ENCODE results near the gene DYNLRB1. TPM values are rescaled to one million over a fixed set of nuclear protein-coding genes. Genes with fewer than 3 reads are reported as not detected.
"Not testable (repeated sequence)": the region's sequence is repeated elsewhere in the genome, so short reads cannot be mapped to it uniquely, and the experiment has no call there.

DYNLRB1 gene
- total RNA-seq, 4 donors from 2014 or later, result 20.8 to 289 (median 149) TPM

GRCh38 chr20:34475979-34476736 lies 40.1 kb upstream of the DYNLRB1 start:
- no peaks in the 10 kb centered on the region for H3K36me3 ChIP-seq
- no peak overlapping the region for H3K4me3 ChIP-seq
- H3K27me3 ChIP-seq, result no peaks in the 10 kb centered on the region
- TF ChIP-seq, protein P1, sequence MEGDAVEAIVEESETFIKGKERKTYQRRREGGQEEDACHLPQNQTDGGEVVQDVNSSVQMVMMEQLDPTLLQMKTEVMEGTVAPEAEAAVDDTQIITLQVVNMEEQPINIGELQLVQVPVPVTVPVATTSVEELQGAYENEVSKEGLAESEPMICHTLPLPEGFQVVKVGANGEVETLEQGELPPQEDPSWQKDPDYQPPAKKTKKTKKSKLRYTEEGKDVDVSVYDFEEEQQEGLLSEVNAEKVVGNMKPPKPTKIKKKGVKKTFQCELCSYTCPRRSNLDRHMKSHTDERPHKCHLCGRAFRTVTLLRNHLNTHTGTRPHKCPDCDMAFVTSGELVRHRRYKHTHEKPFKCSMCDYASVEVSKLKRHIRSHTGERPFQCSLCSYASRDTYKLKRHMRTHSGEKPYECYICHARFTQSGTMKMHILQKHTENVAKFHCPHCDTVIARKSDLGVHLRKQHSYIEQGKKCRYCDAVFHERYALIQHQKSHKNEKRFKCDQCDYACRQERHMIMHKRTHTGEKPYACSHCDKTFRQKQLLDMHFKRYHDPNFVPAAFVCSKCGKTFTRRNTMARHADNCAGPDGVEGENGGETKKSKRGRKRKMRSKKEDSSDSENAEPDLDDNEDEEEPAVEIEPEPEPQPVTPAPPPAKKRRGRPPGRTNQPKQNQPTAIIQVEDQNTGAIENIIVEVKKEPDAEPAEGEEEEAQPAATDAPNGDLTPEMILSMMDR (IDR thresholded peaks at IDR 0.05), result peak; percentile 36 to 86 (median 66)
- TF ChIP-seq POLR2A (IDR thresholded peaks at IDR 0.05), result no peak
- no peak overlapping the region for H3K27ac ChIP-seq
- intact Hi-C loops (cut with DNase I; ENCODE audit: low total_unique reads), result no loop called here
- no peaks in the 10 kb centered on the region for H3K4me1 ChIP-seq
- no peaks in the 10 kb centered on the region for H3K9me3 ChIP-seq
- peak; percentile 28 to 52 for DNase-seq

GRCh38 chr20:34479627-34480026 lies 36.6 kb upstream of the DYNLRB1 start:
- no peaks in the 10 kb centered on the region for H3K4me1 ChIP-seq
- TF ChIP-seq POLR2A (IDR thresholded peaks at IDR 0.05), result no peak
- TF ChIP-seq, protein P1 (IDR thresholded peaks at IDR 0.05), result no peak
- DNase-seq, result no peak
- no peaks in the 10 kb centered on the region for H3K27me3 ChIP-seq
- no peaks in the 10 kb centered on the region for H3K36me3 ChIP-seq
- no peaks in the 10 kb centered on the region for H3K9me3 ChIP-seq
- intact Hi-C loops (cut with DNase I; ENCODE audit: low total_unique reads), result no loop called here
- no peak overlapping the region for H3K27ac ChIP-seq
- H3K4me3 ChIP-seq, result no peak overlapping the region

GRCh38 chr20:34482154-34482553 lies 34.1 kb upstream of the DYNLRB1 start:
- H3K36me3 ChIP-seq; DNase-seq; H3K27ac ChIP-seq; intact Hi-C loops (cut with DNase I; ENCODE audit: low total_unique reads); H3K9me3 ChIP-seq; H3K27me3 ChIP-seq; H3K4me1 ChIP-seq; H3K4me3 ChIP-seq: not testable (repeated sequence)

- H3K9me3 ChIP-seq; H3K36me3 ChIP-seq; H3K27me3 ChIP-seq; H3K4me1 ChIP-seq; intact Hi-C loops (cut with DNase I; ENCODE audit: low total_unique reads); H3K4me3 ChIP-seq; DNase-seq; H3K27ac ChIP-seq: not testable (repeated sequence)
Observed at GRCh38 chr20:34483585-34484220, 32.5 kb upstream of the DYNLRB1 start.

GRCh38 chr20:34485068-34485634 lies 31.1 kb upstream of the DYNLRB1 start:
- intact Hi-C loops (cut with DNase I; ENCODE audit: low total_unique reads), result no loop called here
- Histone ChIP-seq H3K27ac (no peak overlapping the region), H3K4me1 (no peaks in the 10 kb centered on the region), H3K4me3 (no peak overlapping the region), H3K36me3 (no peaks in the 10 kb centered on the region), H3K9me3 (no peaks in the 10 kb centered on the region), H3K27me3 (no peaks in the 10 kb centered on the region)
- no peak for DNase-seq
- TF ChIP-seq POLR2A (IDR thresholded peaks at IDR 0.05), result no peak
- TF ChIP-seq, protein P1 (IDR thresholded peaks at IDR 0.05), result no peak

DNA sequence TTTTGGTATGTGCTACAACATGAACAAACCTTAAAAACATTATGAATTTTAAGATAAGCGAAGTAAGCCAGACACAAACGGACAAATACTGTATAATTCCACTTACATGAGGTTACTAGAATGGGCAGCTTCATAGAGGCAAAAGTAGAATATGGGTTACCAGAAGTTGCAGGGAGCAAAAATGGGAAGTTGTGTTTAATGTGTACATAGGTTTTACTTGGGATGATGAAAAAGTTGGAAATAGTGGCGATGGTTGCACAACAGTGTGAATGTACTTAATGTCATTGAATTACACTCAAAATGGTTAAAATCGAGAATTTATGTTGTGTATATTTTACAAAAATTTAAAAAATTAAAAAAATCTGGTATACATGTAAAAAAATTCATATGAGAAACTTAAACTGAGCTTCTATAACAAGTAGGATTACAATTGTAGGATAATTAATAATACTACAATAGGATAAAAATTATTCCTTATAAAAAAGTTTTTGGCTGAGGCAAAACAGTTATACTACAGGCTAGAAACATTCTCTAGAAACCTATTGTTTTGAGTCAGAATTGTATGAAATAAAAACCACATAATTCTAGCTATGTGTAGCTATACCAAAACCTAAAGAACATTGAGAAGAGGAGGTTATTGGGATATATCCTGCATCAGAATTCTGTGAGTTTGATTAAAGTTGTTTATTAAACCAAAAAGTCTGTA lies 24.8 kb upstream of the DYNLRB1 start:
- no peaks in the 10 kb centered on the region for H3K9me3 ChIP-seq
- no peak overlapping the region for H3K4me3 ChIP-seq
- no peak for DNase-seq
- intact Hi-C loops (cut with DNase I; ENCODE audit: low total_unique reads), result no loop called here
- no peak for TF ChIP-seq POLR2A (IDR thresholded peaks at IDR 0.05)
- TF ChIP-seq, protein P1 (IDR thresholded peaks at IDR 0.05), result no peak
- H3K4me1 ChIP-seq, result no peaks in the 10 kb centered on the region
- no peaks in the 10 kb centered on the region for H3K36me3 ChIP-seq
- no peaks in the 10 kb centered on the region for H3K27me3 ChIP-seq
- H3K27ac ChIP-seq, result no peak overlapping the region
